Colonic mucosa (tissue), 4 donors: ENCODE measurements around the gene LBX2. TPM values are rescaled to one million over a fixed set of nuclear protein-coding genes. Genes with fewer than 3 reads are reported as not detected.

Experiments
- DNase-seq: peaks from one replicate; pipeline ENCODE4 v3.0.0-alpha.2; 2020
- H3K27ac ChIP-seq: fragments of 200-600 bp; one replicate; pipeline ENCODE4 v1.8.0; 2021
- H3K27me3 ChIP-seq: fragments of 200-600 bp; one replicate; pipeline ENCODE4 v1.8.0; 2021
- H3K36me3 ChIP-seq: fragments of 200-600 bp; one replicate; pipeline ENCODE4 v1.8.0; 2021
- H3K4me1 ChIP-seq: fragments of 200-600 bp; one replicate; pipeline ENCODE4 v1.8.0; 2021; ENCODE audit warnings: mild to moderate bottlenecking
- H3K4me3 ChIP-seq: fragments of 200-600 bp; one replicate; pipeline ENCODE4 v1.8.0; 2021
- H3K9ac ChIP-seq, 2 donors: one replicate each; pipeline ENCODE4 v1.7.0; 2013; ENCODE audit warnings: control low read depth in 2 of 2, low read depth in 2 of 2, low read length in 2 of 2
- H3K9me3 ChIP-seq: fragments of 200-600 bp; one replicate; pipeline ENCODE4 v1.8.0; 2021
- CTCF ChIP-seq: fragments of 200-600 bp; IDR thresholded peaks from one replicate; pipeline ENCODE4 v1.8.0; 2022; ENCODE audit warnings: antibody characterized with exemption, mild to moderate bottlenecking
- intact Hi-C: fragments of 100-400 bp; cut with DNase I; formaldehyde crosslinking; loops from one replicate; pipeline ENCODE4 v1.14.1; 2022
- total RNA-seq, 2 donors: library from RNA; stranded (reverse); fragmentation: NEBNext Ultra II Directional in 1 of 2; extraction: Animal tissue kit (Norgen Biotek cat#: 25700) in 1 of 2; gene quantifications; one replicate each; pipeline ENCODE4 v1.2.1, GENCODE V29; 2021
- donor health status: healthy.
- donor health status: DM: no; HTN: no; CAD: no.
- donor health status: DM: no; HTN: no; CAD: no.

Gene LBX2
- total RNA-seq, 2 donors from 2014 or later, result 0.50 to 0.99 TPM

- no peak for TF ChIP-seq CTCF
- peaks cover 17% of the 10 kb centered on the region for H3K4me1 ChIP-seq
- peak overlapping the region; percentile 100 for H3K27ac ChIP-seq
Measured at GRCh38 chr2:74458938-74459363, 40.5 kb downstream of the LBX2 start.

GRCh38 chr2:74458132-74458937 lies 41.1 kb downstream of the LBX2 start, which contains the start of gene WBP1:
WBP1 (plus strand) TSS chr2:74458438; CDS start chr2:74458603, 165 bp downstream.
- H3K36me3 ChIP-seq, result no peaks in the 10 kb centered on the region
- H3K27ac ChIP-seq, result peak within 1 kb of the TSS; percentile 100
- H3K4me3 ChIP-seq, result peak within 1 kb of the TSS; percentile 68
- H3K4me1 ChIP-seq, result peaks cover 15% of the 10 kb centered on the region
- peak; percentile 100 for DNase-seq
- H3K9me3 ChIP-seq, result no peaks in the 10 kb centered on the region
- TF ChIP-seq CTCF, result no peak
- H3K9ac ChIP-seq, result peak within 1 kb of the TSS; percentile 94 to 98
- intact Hi-C loops, result no loop called here
- no peaks in the 10 kb centered on the region for H3K27me3 ChIP-seq

More at GRCh38 chr2:74458938-74459363, 40.5 kb downstream of the LBX2 start:
- Histone ChIP-seq H3K9ac (peak overlapping the region; percentile 77 to 94), H3K36me3 (no peaks in the 10 kb centered on the region), H3K4me3 (peak overlapping the region; percentile 68), H3K27me3 (no peaks in the 10 kb centered on the region), H3K9me3 (no peaks in the 10 kb centered on the region)
- DNase-seq, result no peak
- intact Hi-C loops, result no loop called here

- Histone ChIP-seq H3K9me3 (no peaks in the 10 kb centered on the region), H3K27ac (peak overlapping the region; percentile 100), H3K36me3 (no peaks in the 10 kb centered on the region), H3K4me1 (peaks cover 15% of the 10 kb centered on the region), H3K9ac (peak overlapping the region; percentile 94 to 98), H3K27me3 (no peaks in the 10 kb centered on the region), H3K4me3 (peak overlapping the region; percentile 68)
- no peak for TF ChIP-seq CTCF
- intact Hi-C loops, result no loop called here
- peak; percentile 83 for DNase-seq
Measured at GRCh38 chr2:74457549-74458131, 41.8 kb downstream of the LBX2 start.

- Histone ChIP-seq H3K36me3 (no peaks in the 10 kb centered on the region), H3K27ac (peak overlapping the region; percentile 100), H3K9ac (peak overlapping the region; percentile 94 to 98), H3K9me3 (no peaks in the 10 kb centered on the region), H3K4me3 (peak overlapping the region; percentile 68), H3K4me1 (peaks cover 15% of the 10 kb centered on the region), H3K27me3 (no peaks in the 10 kb centered on the region)
- intact Hi-C loops, result no loop called here
- peak; percentile 42 for DNase-seq
- TF ChIP-seq CTCF, result no peak
Measured at GRCh38 chr2:74457129-74457548, 42.3 kb downstream of the LBX2 start.

- no peaks in the 10 kb centered on the region for H3K9me3 ChIP-seq
Measured at GRCh38 chr2:74454654-74455511, 44.5 kb downstream of the LBX2 start, which contains the start of gene INO80B. INO80B (plus strand) TSS chr2:74455087; CDS start chr2:74455117, 30 bp downstream.

More at GRCh38 chr2:74454654-74455511, 44.5 kb downstream of the LBX2 start, which contains the start of gene INO80B:
- Histone ChIP-seq H3K27me3 (no peaks in the 10 kb centered on the region), H3K27ac (no peak within 1 kb of the TSS), H3K4me1 (peaks cover 15% of the 10 kb centered on the region), H3K36me3 (no peaks in the 10 kb centered on the region), H3K4me3 (peak within 1 kb of the TSS; percentile 50), H3K9ac (peak within 1 kb of the TSS; percentile 17 to 75)
- DNase-seq, result peak; percentile 98
- no peak for TF ChIP-seq CTCF
- intact Hi-C loops, result no loop called here
